Heart right ventricle (tissue), 16 donors: ENCODE data around the gene TENM4. TPM values are rescaled to one million over a fixed set of nuclear protein-coding genes. Genes with fewer than 3 reads are reported as not detected.

Experiments
- ATAC-seq, 8 donors: fragments of 200-7000 bp; cut with Tn5 transposase; one replicate each; pipeline ENCODE4 v1.9.1; 2020; ENCODE audit warnings: mild to moderate bottlenecking in 8 of 8, moderate library complexity in 8 of 8, moderate number of reproducible peaks in 1 of 8
- DNase-seq, 2 donors: peaks; one replicate each; pipeline ENCODE4 v3.0.0-alpha.2; 2020
- H3K27ac ChIP-seq, 10 donors: fragments of 200-600 bp; sonication (generic) in 2 of 10; one replicate each; pipeline versions ENCODE4 v1.5.0 to v1.8.0; 2020 to 2022; ENCODE audit warnings: mild to moderate bottlenecking in 3 of 10
- H3K27me3 ChIP-seq, 7 donors: fragments of 200-600 bp; one replicate each; pipeline ENCODE4 v1.8.0; 2021 to 2022; ENCODE audit warnings: mild to moderate bottlenecking in 2 of 7
- H3K36me3 ChIP-seq, 9 donors: fragments of 200-600 bp; sonication (generic) in 1 of 9; one replicate each; pipeline versions ENCODE4 v1.5.0 to v1.8.0; 2020 to 2022; ENCODE audit warnings: mild to moderate bottlenecking in 2 of 9
- H3K4me1 ChIP-seq, 9 donors: fragments of 200-600 bp; sonication (generic) in 1 of 9; one replicate each; pipeline versions ENCODE4 v1.5.0 to v1.8.0; 2020 to 2022; ENCODE audit warnings: mild to moderate bottlenecking in 4 of 9
- H3K4me3 ChIP-seq, 10 donors: fragments of 200-600 bp; sonication (generic) in 2 of 10; one replicate each; pipeline versions ENCODE4 v1.5.0 to v1.8.0; 2020 to 2022; ENCODE audit warnings: mild to moderate bottlenecking in 7 of 10, moderate library complexity in 2 of 10
- H3K9me3 ChIP-seq, 11 donors: fragments of 200-600 bp in 10 of 11; sonication (generic) in 2 of 11; one replicate each; pipeline versions ENCODE4 v1.5.0 to v1.8.0; 2013 to 2022; ENCODE audit warnings: mild to moderate bottlenecking in 2 of 11, control low read depth in 1 of 11, moderate library complexity in 1 of 11
- CTCF ChIP-seq, 9 donors: fragments of 200-600 bp; sonication (generic) in 2 of 9; IDR thresholded peaks; one replicate each; pipeline versions ENCODE4 v1.5.0 to v1.8.0; 2021 to 2022; ENCODE audit warnings: antibody characterized with exemption in 9 of 9, mild to moderate bottlenecking in 5 of 9, moderate library complexity in 1 of 9
- WGBS, 2 donors: extraction: QIAGEN DNeasy Blood & Tissue Kit; methylation state at CpG; one replicate each; pipeline ENCODE4 v1.1.7; 2013; ENCODE audit warnings: inconsistent platforms in 1 of 2; 5-methylcytosine and 5-hydroxymethylcytosine counted together
- intact Hi-C, 10 donors: fragments of 100-400 bp; cut with DNase I; formaldehyde crosslinking; loops; one replicate each; pipeline versions ENCODE4 v1.11.1 to v1.14.2; 2022
- polyA plus RNA-seq, 2 donors: library from polyadenylated mRNA; stranded (reverse); fragments of 200-250 nt; gene quantifications; one replicate each; pipeline ENCODE4 v1.2.3, GENCODE V29; 2013
- total RNA-seq, 10 donors: library from RNA; stranded (reverse); fragmentation: NEBNext Ultra II Directional in 3 of 10; extraction: Animal tissue kit (Norgen Biotek cat#: 25700) in 3 of 10; gene quantifications; one replicate each; pipeline versions ENCODE4 v1.2.1 to v1.2.4, GENCODE V29; 2021 to 2023
- donor health status: Arrhythmogenic right ventricular cardiomyopathy.
- donor health status: ischemic (EF 13 %, LVEDD 7.1; RV severe dilation, severe dysfunction).
- donor health status: healthy with polysubstance abuse.
- donor health status: DM: no; HTN: yes; CAD: no.
- donor health status: DM: no; HTN: no; CAD: no.
- donor health status: ischemic (EF 25% LVEDD 6.9; RV normal size, moderate dysfunction).
- donor health status: ischemic (EF 25% LVEDD 5.7; RV mildly dilated, moderate dysfunction).
- donor health status: healthy.
- donor health status: DM: yes; HTN: yes; CAD: no.
- donor health status: Ischemic cardiomyopathy.
- donor health status: ischemic (EF 35%, LVEDD 5.7; RV mildly dilated, moderate dysfunction).
- donor health status: nonischemic (EF 11% LVEDD 7.7; RV severe dilation, severe dysfunction).
- donor health status: DM: yes; HTN: yes; CAD: no.
- donor health status: PGD.
- donor health status: ischemic (EF 29% LVEDD 5.4; RV normal size, mild dysfunction).
- donor health status: nonischemic (EF 23%, LVEDD 6.1; RV moderate dilation, normal function).

The TENM4 gene
- total and polyA plus RNA-seq, 12 donors = 0.10 to 3.6 (median 0.91) TPM

GRCh38 chr11:79406376-79406775, 34.5 kb downstream of the TENM4 start:
- Histone ChIP-seq H3K27ac (no peak overlapping the region), H3K36me3 (no peaks in the 10 kb centered on the region), H3K4me3 (no peak overlapping the region), H3K27me3 (peaks cover 0 to 6% (median 0%) of the 10 kb centered on the region in 7 donors), H3K4me1 (no peaks in the 10 kb centered on the region), H3K9me3 (no peaks in the 10 kb centered on the region)
- DNase-seq = no peak
- 77 to 79% methylated on average over 5 of the region's 5 CpGs for WGBS, 2 donors
- intact Hi-C loops = loop anchor here in 2 of 10 donors (10.0 kb wide), 1 partner anchor 88 kb away; no protein-coding TSS in a partner anchor
- TF ChIP-seq CTCF (IDR thresholded peaks at IDR 0.05) = no peak
- no peak for ATAC-seq

GRCh38 chr11:79404806-79405205, 36.0 kb downstream of the TENM4 start:
- intact Hi-C loops = loop anchor here in 2 of 10 donors (10.0 kb wide), 1 partner anchor 90 kb away; no protein-coding TSS in a partner anchor
- DNase-seq (no peak), ATAC-seq (no peak)
- Histone ChIP-seq H3K9me3 (no peaks in the 10 kb centered on the region), H3K27me3 (peaks cover 0 to 6% (median 0%) of the 10 kb centered on the region in 7 donors), H3K4me3 (no peak overlapping the region), H3K4me1 (no peaks in the 10 kb centered on the region), H3K27ac (no peak overlapping the region), H3K36me3 (no peaks in the 10 kb centered on the region)
- 81 to 84% methylated on average over 3 of the region's 3 CpGs for WGBS, 2 donors
- no peak for TF ChIP-seq CTCF (IDR thresholded peaks at IDR 0.05)

GRCh38 chr11:79404325-79404724, 36.5 kb downstream of the TENM4 start:
- Histone ChIP-seq H3K4me3 (no peak overlapping the region), H3K9me3 (no peaks in the 10 kb centered on the region), H3K4me1 (no peaks in the 10 kb centered on the region), H3K36me3 (no peaks in the 10 kb centered on the region), H3K27me3 (peaks cover 0 to 6% (median 0%) of the 10 kb centered on the region in 7 donors), H3K27ac (no peak overlapping the region)
- ATAC-seq (no peak), DNase-seq (no peak)
- intact Hi-C loops = loop anchor here in 2 of 10 donors (10.0 kb wide), 1 partner anchor 90 kb away; no protein-coding TSS in a partner anchor
- TF ChIP-seq CTCF (IDR thresholded peaks at IDR 0.05) = no peak
- WGBS, 2 donors = 62 to 75% methylated on average over 2 of the region's 2 CpGs

- Histone ChIP-seq H3K4me3 (no peak overlapping the region), H3K4me1 (no peaks in the 10 kb centered on the region), H3K9me3 (no peaks in the 10 kb centered on the region), H3K36me3 (no peaks in the 10 kb centered on the region), H3K27me3 (peaks cover 0 to 6% (median 0%) of the 10 kb centered on the region in 7 donors), H3K27ac (no peak overlapping the region)
- TF ChIP-seq CTCF (IDR thresholded peaks at IDR 0.05) = no peak
- intact Hi-C loops = loop anchor here in 2 of 10 donors (10.0 kb wide), 1 partner anchor 91 kb away; no protein-coding TSS in a partner anchor
- no peak for DNase-seq
- WGBS, 2 donors = 78 to 90% methylated on average over 1 of the region's 1 CpG
- ATAC-seq = no peak
These were observed 37.0 kb downstream of the TENM4 start for GRCh38 chr11:79403839-79404238.
